ENCODE data around the gene TYMP.

TYMP gene

GRCh38 chr22:50529897-50530579 lies at the start of gene TYMP:
Gene TYMP, minus strand, starts transcription at chr22:50530012. Its CDS starts 303 bp downstream, at chr22:50529709.
- DNase-seq = peak; percentile 86

GRCh38 chr22:50578776-50579310 lies 49.0 kb upstream of the TYMP start:
- DNase-seq = no peak

GRCh38 chr22:50577987-50578775 lies 48.4 kb upstream of the TYMP start, which contains the start of gene CPT1B:
Gene CPT1B, minus strand, starts transcription at chr22:50578427. Its CDS starts 512 bp downstream, at chr22:50577915.
- DNase-seq = no peak

- DNase-seq = no peak
Observed at GRCh38 chr22:50577697-50577986, 47.8 kb upstream of the TYMP start.

GRCh38 chr22:50576806-50577696 lies 47.2 kb upstream of the TYMP start:
- DNase-seq = no peak

- DNase-seq = no peak
Observed at GRCh38 chr22:50576070-50576469, 46.3 kb upstream of the TYMP start.

GRCh38 chr22:50575426-50575941 lies 45.7 kb upstream of the TYMP start:
- DNase-seq = no peak

- DNase-seq = no peak
Observed at GRCh38 chr22:50574383-50574755, 44.6 kb upstream of the TYMP start.

GRCh38 chr22:50573491-50574382 lies 43.9 kb upstream of the TYMP start:
- no peak for DNase-seq

- no peak for DNase-seq
Observed at GRCh38 chr22:50572965-50573364, 43.2 kb upstream of the TYMP start.

GRCh38 chr22:50571264-50572175 lies 41.7 kb upstream of the TYMP start:
- DNase-seq = no peak

GRCh38 chr22:50570861-50571260 lies 41.0 kb upstream of the TYMP start:
- no peak for DNase-seq

- DNase-seq = no peak
Observed at GRCh38 chr22:50569896-50570535, 40.2 kb upstream of the TYMP start.

- DNase-seq = no peak
Observed at GRCh38 chr22:50569041-50569459, 39.2 kb upstream of the TYMP start.

- no peak for DNase-seq
Observed at GRCh38 chr22:50568626-50569025, 38.8 kb upstream of the TYMP start.

GRCh38 chr22:50567721-50568252 lies 38.0 kb upstream of the TYMP start:
- no peak for DNase-seq

- no peak for DNase-seq
Observed at GRCh38 chr22:50564289-50564688, 34.5 kb upstream of the TYMP start.

GRCh38 chr22:50563413-50564160 lies 33.8 kb upstream of the TYMP start:
- DNase-seq = no peak

Measured in activated CD4-positive, alpha-beta T cell treated with anti-CD3 and anti-CD28 coated beads, Interleukin-2, Interleukin-6, amounts not matched to agents 100 ng/mL and 50 ng/mL, durations not matched to agents 16 hours and 8 hours (primary cell).